ENCODE measurements around the gene OPRM1. TPM values are rescaled to one million over a fixed set of nuclear protein-coding genes. Genes with fewer than 3 reads are reported as not detected.

The OPRM1 gene
- polyA plus RNA-seq, 3 donors: 0.06 to 0.12 TPM; not detected in 1

DNA sequence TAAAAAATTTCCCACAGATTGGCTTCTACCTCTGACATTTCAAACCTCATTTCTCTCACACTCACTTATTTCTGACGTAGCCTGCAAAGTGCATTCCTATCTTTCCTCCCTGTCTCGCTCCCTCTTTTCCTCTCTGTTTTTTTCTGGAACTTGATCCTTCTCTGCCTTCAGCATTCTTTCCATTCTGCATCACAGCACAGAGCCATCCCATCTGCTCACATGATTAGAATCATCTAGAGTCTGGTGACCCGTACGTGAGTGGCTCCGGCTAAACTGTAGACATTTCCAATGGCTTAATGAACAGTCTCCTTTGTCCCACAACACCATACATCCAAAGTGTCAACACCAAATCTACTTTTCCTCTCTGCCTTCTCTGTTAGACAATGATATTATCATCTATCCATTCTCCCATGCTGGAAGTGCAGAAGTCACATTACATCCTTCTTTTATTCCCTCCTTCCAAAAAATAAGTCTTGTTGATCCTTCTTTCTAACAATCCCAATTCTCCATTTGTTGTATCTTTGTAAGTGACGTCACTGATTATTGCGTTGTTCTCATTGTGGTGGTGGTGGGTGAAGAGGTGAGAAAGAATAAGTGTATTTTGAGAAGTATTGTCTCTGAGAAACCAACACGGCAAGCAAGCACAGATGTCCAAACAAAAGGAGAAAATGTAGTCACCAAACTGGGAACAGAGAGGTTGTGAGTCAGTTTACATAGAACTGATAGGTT is 41.6 kb downstream of the OPRM1 start:
- DNase-seq: no peak

DNA sequence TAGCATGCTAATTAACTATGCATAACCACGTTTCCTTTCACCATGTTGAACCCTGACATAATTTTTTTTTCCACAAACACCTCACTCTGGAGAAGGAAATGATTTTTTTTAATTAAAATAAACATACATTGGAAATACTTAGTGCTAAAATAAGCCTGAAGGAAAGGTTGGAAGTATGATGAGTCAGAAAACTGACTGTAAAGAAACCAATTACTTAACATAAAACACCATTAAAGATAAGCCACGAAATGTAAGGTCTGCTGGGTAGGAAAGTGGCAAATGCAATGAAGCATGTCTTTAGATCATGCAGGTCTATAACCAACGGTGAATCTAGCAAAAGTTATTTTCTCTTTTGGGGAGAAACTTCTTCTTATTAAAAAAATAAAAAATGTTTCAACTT is 47.5 kb downstream of the OPRM1 start:
- DNase-seq: no peak

DNA sequence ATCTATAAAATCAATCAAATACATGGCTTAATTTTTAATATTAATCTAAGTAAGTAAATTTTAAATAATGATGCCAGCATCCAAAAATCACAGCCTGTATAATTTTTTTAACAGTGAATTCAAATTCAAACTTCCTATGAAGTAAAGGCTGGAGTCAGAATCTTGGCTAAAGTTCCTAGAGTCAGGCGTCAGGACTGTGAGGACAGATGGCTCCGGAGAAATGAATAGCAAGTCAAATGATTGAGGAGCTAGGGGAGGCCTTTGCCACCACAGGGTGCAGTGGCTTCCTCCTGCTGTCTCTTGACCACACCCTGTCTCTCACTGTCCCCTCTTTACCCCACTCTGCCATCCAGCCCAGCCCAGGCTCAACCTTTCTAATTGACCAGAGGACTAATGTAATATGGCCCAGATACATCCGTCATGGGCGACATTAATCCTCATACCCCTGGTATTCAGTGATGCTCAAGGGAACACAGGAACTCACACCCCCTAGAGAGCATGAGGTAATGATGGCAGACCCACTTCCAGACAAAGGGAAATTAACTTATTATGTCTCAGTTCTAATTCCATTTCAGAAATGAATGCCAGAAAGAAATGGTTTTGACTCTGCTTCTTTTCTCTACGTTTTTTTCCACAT is 53.4 kb downstream of the OPRM1 start:
- no peak for DNase-seq

DNA sequence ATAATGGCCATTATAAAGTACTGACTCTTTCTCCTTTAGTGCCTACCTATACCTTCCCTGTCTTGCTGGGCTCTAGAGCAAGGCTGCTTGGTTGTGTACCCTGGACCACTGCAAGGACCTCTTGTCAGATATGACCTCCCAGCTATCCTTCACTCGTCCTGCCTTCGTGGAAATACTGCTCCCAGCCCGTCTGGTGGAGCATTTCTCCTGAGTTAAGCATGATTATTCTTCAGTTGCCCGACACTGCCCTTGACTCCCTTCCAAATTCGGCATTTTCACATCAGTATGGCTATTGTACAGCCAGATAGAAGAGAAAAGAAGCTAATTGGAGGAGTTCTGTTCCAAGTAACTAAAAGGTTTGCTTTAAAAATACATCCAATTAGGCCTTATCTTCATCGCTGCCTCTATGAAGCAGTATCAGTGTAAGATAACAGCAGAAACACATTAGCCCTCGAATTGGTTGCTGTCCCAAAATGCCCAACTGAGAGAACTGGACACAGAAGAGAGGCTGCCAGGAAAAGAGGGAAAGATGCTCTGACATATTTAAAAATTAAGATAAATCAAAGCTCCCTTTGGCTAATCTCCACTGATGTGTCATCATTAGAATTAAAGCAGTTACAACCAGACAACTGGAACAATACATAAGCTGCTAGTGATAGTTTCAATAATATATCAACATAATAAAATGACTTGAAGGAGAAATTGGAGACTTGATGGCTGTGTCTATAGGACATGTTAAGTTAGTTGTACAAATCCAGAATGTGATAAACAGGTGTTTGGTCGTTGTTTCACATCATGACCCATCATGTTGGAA is 54.4 kb downstream of the OPRM1 start:
- DNase-seq: no peak

DNA sequence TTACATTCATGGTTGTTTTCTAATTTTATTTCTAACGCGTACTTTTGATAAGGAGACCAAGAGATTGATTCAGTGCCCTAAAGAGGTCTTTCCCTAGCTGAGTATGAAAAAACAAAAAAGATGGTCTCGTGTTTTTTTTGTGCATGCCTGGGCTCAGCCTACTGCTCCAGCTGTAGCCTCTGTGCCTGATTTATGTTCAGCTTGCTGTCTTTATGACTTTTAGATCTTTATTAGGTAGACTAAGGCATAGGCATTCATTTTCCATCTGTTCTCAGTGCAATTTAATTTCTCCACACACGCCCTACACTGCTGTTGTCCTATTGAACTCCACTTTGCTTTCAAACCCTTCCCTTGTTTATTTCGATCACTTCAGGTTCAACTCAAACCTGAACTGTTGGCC is 56.5 kb downstream of the OPRM1 start:
- DNase-seq: no peak

DNA sequence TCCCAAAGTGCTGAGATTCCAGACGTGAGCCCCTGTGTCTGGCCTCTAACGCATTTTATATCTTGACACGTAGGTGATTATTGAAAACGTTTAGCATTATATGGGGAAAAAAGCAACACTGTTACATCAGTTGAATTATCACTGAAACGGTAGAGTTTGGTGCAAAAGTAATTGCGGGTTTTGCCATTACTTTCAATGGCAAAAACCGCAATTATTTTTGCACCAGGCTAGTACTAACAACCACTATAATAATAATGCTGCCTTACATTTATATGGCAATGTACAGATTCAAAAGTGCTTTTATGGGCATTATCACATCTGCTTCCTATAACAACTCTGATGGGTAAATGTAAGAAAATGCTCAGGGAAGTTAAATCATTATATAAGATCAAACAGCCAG is 57.3 kb downstream of the OPRM1 start:
- no peak for DNase-seq

DNA sequence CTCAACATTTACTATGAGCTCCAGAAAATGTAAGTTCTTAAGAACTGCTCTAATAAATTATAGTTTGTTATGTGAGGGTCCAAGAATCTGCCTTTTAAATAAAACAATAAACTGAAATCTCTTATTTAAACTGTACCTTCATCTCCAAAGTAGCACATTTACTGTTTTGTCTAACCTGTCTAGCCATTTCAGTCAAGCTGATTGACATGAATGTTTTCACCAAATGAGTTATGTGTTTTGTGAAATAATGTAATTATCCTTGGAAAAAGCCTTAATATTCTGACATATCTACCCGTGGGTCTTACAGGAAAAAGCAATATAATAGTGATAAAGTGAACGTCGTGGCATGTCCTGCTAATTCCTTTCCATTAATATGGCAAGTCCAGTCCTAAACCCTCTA is 57.8 kb downstream of the OPRM1 start:
- no peak for DNase-seq

DNA sequence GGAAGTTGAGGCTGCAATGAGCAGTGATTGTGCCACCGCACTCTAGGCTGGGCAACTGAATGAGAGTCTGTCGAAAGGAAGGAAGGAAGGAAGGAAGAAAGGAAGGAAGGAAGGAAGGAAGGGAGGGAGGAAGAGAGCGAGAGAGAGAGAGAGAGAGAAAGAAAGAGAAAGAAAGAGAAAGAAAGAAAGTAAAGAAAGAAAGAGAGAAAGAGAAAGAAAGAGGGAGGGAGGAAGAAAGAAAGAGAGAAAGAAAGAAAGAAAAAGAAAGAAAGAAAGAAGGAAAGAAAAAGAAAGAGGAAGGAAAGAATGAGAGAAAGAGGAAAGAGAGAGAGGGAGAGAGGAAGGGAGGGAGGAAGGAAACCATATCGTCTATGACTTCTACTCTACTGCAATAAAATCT is 60.2 kb downstream of the OPRM1 start:
- DNase-seq: no peak

DNA sequence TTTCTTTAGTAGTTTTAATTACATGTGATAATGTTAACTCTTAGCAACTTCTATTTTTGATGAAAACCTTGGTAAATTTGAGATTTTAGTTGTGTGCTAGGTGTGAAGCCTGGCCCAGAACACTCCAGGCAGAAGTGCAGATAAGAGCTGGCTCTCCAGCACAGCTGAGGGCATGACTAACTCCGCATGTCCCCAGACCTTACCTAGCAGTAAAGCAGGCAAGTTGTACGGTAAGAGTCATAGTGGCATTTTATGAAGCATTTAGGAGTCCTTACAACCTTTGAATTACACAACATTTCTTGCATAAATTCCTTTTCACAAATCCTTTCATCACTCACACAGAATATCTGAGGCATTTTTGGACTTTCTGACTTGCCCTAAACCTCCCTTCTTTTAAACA is 67.2 kb downstream of the OPRM1 start:
- DNase-seq: no peak

DNA sequence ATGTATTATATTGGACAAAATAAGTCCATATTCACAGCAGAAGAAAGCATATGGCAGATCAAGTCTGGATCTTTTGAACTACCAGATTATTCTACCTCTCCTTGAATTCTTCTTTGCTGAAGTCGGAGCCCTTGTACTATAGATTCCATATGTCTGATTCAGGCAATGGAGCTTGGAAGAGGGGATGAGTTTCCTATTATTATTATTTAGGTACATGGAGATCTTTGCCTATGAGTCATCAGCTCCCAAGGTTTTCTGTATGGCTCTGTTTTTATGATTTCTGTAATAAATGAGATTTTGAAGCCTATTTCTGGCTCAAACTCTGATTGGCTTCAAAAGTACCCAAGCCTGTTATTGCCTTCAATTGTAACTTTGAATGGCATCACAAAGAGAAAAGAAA is 72.0 kb downstream of the OPRM1 start:
- no peak for DNase-seq

DNA sequence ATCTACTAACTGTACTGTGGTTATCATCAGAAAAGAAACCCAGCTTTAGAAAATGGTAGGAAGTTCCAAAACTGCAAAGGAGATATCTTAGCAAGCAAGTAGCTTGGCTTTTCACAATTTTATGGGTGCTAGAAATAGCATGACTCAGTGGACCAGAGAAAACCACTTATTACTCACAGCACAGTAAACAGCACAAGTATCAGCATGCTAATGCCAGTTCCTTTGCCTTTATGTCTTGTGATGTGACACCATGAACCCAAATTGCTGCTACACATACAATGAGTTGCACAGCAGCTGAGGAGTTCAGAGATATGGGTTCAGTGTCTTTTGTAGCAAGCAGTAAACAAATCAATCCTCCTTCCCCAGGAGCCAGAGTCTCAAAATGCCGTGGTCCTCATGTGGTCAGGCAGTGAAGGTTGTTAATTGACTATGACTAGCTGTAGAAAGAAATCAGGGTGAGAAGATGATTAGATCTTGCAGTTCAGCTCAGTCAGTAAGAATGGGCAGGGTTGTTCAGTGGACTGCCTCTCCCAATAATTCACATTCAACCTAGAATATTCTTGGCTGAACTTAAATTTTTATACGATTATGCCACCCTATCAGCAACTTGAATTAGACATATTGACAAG is 73.3 kb downstream of the OPRM1 start:
- no peak for DNase-seq

DNA sequence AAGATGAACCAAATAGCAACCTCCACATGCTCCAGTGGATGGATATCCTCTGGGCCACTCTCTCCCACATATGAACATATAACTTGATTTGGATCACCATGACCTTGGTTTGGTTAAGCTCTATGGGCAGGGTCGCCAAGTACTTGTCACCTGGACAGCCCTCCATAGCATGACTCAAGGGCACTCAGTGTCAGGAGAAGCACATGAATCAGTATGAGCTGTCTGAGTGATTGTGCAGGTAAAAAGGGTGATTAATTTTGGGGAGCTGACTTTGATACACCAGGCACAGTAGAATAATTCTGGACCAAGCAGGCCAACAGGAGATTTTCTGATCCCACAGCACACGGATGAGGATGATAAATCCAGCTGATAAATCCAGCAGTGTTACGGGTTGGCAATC is 74.4 kb downstream of the OPRM1 start:
- DNase-seq: no peak

DNA sequence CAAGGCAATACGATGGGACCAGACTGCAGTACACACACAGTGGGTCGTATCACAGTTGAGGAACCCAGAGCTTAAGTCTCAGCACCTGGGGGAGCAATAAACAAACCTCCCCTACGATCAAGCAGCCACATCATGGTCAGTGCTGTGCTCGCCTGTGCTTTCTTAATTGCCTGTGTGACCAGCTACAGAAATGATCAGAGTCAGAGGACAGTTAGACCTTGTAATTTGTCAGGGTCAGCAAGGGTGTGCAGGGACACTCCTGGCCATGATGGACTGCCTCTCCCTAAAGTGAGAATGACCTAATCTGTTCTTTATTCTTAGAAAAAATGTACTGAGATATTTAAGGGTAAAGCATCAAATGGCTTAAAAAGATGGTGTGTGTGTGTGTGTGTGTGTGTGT is 78.4 kb downstream of the OPRM1 start:
- DNase-seq: no peak

DNA sequence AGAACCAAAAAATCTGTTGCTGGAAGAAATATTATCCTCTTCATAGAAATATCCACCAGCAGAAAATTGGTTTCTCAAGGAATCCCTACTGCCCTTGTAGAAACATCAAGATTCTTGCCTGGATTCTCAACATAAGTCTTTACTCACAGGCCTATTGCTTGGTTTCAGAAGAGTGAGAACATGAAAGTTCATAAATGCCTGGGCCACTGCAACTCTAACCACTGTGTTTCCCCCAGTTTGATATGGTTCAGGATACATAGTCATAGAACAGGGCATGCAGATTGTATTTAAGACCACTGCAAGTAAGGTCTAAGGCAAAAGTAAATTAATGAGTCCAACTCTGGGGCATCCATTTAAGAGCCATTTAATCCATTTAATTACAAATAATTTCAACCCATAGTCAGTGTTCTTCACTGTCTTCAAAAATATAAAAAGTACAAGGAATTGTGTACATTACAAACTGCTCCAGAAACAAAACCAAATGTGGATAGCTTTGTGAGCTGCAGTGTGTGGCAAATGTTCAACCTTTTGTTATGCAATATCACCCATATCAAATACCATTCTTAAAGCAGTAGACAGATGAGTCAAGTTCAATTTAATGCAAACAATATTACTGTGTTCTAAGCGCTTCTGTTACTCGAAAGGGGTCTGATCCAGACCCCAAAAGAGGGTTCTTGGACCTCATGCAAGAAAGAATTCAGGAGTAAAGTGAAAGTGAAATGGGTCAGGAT is 83.3 kb downstream of the OPRM1 start:
- DNase-seq: no peak

DNA sequence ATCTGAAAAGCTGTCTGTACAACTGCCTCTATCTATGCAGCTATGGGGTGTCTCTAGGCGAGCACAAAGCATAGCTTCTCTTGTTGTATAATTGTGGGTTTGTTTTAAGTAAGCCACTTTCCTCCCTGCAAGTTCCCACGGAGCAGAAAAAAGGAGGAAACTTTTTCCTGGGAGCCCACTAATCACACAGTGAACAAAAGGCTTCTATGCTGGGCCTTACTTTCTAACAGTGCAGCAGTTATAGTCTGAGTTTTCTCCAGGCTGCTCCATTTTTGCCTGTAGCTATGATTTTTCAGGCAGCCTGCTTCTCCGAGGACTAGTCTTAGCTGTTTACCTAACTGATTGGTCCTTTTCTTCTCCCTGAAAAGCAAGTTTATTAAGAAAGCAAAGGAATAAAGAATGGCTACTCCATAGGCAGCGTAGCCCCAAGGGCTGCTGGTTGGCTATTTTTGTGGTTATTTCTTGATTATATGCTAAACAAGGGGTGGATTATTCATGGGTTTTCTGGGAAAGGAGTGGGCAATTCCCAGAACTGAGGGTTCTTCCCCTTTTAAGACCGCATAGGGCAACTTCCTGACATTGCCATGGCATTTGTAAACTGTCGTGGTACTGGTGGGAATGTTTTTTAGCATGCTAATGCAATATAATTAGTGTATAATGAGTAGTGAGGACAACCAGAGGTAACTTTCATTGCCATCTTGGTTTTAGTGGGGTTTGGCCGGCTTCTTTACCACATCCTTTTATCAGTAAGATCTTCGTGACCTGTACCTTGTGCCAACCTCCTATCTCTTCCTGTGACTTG is 84.3 kb downstream of the OPRM1 start:
- DNase-seq: no peak

DNA sequence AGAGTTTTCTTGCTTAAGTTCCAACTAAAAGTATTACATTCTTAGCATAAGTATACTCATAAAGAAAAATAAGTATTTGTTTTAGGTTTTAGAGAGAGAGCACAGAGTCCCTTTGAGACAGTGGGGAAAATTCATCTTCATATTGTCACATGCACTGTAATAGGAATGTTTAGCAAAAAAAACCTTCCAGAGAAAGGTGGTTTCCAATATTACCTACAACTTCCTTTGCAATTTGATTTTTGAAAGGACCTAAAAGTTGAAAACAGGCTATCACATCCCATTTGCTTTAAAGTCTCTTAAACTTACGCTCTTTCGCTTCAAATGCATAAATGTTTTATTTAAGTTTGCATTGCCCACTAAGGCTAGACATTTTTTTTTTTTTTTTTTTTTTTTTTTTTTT is 86.4 kb downstream of the OPRM1 start:
- no peak for DNase-seq

DNA sequence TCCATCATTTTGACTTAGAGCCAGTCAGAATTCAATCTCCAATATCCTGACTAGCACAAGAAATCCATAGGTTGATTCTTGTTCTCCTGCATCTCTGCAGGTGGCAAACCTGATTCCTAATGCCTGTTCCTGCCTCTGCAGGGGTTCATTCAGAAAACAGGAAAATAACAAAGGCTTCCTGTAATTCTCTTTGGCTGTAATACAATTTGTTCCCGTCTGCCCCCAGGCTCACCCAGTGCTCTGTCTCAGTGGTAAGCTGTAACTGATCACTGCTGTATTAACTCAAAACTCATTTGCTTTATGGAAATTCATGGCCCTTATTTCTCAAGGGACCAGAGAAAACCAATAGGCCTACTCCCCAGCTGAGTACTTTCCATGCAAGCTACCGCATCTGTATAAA is 88.6 kb downstream of the OPRM1 start:
- DNase-seq: no peak

DNA sequence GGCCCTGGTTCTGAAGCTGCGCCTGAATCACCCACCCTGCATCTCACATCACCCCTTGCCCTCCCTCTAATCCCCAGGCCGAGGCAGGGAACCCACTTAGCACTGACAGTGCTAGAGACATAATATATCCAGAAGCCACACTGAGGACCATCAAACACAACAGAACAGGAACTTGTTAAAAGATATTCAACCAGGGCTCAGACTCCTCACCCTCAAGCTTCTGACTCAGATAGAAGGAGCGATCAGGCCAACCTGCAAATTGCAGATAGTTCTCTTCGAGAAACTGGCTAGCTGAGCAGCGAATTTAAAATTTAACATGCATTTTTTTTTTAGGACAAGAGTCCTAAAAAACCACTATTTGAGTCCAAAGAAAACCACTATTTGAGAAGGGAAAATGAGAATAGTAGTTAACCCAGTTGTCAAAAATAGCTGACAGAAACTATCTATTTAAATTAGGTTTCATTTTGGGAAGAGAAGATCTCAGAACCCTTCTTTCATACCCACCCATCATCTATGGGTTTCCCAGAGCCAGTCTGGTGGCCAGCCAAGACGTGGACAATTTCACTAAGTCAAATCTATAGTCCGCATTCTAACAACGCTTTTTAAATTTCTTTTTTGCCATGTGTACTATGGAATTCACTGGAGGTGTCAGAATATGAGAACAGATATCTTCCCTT is 95.6 kb downstream of the OPRM1 start:
- DNase-seq: no peak

DNA sequence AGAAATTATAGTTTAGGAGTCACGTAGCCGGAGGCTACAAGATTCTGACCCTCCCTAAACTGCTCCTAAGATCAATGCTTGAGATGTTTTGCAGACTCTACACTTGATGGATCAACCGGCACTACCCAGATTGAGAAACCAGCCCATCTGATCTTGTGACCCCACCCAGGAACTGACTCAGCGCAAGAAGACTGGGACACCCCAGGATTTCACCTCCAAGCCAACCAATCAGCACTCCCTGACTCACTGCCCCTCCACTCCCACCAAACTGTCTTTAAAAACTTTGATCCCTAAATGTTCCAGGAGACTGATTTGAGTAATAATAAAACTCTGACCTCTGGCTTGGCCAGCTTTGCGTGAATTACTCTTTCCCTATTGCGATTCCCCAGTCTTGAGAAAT is 99.8 kb downstream of the OPRM1 start:
- DNase-seq: no peak

DNA sequence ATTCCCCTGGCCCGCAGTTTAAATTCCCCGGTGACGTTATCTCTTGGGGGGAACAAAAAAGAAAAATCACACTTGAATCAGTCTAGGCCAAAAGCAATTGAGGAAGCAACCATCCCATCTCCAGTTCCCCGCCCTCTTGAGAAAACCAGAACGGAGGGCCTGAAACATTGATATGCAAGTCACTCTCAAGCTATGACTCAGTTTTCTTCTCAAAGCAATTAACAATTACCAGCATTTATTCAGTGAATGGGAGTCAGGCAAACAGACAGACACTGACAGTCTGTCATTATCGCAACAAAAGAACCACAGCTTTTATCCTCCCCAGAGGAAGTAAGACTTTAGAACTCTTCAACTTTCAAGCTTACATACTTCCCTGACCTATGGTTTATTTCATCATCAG is 100.9 kb downstream of the OPRM1 start:
- DNase-seq: no peak

DNA sequence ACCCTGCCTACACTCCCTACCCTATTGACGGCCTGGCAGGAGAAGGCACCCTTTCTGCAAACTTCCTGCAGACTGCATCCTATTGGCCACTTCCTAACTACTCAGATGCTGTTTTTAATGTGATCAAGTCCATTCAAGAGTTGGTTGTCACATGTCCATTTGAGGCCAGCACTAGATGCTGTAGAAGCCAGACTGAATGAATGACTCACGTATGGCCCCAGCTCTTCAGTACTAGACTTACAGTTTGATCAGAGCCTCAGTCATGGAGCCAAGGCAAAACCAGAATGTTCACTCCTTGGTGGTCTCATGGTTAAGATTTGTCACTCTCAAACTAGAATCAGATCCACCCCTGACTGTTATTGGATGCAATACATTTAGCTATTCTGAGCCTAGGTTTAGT is 101.7 kb downstream of the OPRM1 start:
- DNase-seq: no peak

Data from renal pelvis (tissue), 4 donors.